ENCODE measurements around the gene PPM1J.

The PPM1J gene

DNA sequence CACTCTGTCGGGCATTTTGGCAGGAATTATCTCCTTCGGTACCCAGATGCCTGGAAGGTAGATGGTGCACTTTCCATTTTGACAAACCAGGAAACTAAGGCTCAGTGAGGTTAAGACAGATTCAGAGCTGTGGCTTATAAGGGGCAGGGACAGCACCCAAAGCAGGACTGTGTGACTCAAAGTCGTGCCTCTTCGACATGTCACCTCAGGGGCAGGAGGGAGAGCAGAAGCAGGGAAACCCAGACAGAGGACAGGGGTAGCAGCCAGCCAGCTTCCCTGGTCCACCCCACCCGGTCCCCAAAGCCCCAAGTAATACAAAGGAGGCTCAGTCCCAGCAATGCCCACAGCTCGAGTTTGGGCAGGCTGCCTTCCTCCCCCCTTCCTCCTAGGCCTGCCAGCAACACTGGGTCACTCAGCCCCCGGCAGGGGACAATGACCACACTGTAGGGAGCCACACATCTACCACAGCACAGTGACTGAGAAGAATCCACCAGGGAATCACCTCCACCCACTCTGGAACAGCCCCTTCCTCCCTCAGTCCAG is 10.7 kb downstream of the PPM1J start:
- no peak for DNase-seq (ENCODE audit: low spot score)

- no peak for DNase-seq (ENCODE audit: low spot score)
Measured at GRCh38 chr1:112703706-112704105, 11.4 kb downstream of the PPM1J start.

DNA sequence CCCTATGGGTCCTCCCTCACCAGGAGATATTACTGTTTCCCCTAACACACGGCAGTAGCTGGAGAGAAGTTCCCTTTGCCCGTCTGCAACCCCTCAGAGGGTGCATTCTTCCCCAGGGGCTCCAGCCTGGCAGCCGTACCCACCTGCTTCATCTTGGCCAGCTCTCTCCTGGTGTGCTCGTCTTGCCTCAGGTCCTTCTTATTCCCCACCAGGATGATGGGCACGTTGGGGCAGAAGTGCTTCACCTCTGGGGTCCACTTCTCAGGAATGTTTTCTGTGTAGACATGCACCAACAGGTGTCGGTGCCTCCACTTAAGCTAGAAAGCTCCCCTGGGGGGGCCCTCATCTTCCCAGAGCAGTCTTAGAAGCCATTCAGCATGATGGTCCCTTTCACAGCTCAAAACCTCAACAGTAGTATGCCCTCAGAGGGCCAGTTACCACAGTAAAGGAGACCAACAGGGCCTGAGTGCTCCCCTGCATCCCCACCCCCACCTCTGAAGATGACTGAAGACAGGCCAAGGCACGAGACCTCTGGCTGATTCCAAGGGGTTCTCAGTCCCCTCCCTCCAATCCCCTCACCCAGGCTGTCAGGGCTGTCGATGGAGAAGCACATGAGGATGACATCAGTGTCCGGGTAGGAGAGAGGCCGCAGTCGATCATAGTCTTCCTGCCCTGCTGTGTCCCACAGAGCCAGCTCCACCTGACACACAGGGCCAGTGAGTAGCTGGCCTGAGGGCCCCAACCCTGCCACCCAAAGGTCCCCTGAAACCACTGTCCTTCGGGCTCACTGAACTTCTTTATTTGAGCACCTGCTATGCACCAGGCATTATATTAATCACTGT is 12.5 kb downstream of the PPM1J start:
- DNase-seq (ENCODE audit: low spot score): no peak

DNA sequence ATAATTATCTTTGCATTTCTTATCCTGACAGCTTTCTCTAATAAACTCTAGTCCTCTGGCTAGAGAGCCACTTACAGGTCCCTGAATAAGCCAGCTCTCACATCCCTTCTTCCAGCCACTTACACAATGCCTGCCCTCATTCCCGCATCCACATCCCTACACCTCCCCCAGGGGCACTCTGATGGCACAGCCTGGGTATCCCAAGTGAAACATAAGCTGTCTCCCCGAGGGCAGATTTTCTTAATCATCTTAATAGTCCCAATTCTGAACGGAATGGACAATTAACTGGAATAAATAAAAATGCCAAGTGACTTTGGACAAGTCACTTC is 13.1 kb downstream of the PPM1J start:
- no peak for DNase-seq (ENCODE audit: low spot score)

DNA sequence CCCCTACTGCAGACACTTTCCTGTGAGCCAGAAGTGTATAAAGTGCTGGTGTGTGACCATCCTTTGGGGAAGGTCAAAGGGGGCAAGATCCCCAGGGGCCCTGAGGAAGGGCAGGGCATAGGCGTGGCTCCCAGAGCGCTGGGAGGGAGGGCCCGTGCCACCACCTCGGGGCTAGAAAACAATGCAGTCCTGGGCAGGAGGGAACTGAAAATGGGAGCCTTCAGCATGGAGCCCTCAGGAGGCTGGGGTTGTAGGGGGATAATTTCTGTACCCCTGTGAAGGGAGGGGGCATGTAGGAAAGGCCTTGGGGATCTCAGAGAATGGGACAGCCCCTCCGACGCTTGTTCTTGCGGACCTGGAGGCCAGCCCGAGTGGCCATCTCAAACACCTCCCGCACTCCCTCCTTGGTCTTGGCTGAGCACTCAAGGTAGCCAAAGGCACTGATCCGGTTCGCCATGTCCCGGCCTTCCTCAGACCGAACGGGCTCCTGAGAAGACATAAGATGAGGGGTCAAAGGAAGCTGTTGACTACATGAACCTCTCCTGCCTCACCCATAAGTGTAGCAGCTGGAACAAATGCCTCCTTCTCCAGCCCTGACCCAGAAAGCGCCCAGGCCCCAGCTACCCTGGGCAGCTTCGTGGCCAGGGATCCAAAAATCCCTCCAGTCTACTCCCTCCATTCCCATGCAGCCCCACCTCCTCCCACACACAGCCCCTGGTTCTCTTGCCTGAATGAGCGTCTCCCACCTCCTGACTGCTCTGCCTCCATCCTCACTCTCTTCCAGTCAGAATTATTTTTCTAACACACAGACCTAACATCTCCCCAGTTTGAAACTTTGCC is 13.7 kb downstream of the PPM1J start:
- DNase-seq (ENCODE audit: low spot score): no peak

- DNase-seq (ENCODE audit: low spot score): peak; percentile 98
Measured at GRCh38 chr1:112700290-112701226, 14.6 kb downstream of the PPM1J start.

GRCh38 chr1:112699425-112700144 is 15.5 kb downstream of the PPM1J start:
- no peak for DNase-seq (ENCODE audit: low spot score)

GRCh38 chr1:112698366-112699310 is 16.5 kb downstream of the PPM1J start:
- DNase-seq (ENCODE audit: low spot score): no peak

GRCh38 chr1:112697781-112698201 is 17.3 kb downstream of the PPM1J start:
- DNase-seq (ENCODE audit: low spot score): no peak

DNA sequence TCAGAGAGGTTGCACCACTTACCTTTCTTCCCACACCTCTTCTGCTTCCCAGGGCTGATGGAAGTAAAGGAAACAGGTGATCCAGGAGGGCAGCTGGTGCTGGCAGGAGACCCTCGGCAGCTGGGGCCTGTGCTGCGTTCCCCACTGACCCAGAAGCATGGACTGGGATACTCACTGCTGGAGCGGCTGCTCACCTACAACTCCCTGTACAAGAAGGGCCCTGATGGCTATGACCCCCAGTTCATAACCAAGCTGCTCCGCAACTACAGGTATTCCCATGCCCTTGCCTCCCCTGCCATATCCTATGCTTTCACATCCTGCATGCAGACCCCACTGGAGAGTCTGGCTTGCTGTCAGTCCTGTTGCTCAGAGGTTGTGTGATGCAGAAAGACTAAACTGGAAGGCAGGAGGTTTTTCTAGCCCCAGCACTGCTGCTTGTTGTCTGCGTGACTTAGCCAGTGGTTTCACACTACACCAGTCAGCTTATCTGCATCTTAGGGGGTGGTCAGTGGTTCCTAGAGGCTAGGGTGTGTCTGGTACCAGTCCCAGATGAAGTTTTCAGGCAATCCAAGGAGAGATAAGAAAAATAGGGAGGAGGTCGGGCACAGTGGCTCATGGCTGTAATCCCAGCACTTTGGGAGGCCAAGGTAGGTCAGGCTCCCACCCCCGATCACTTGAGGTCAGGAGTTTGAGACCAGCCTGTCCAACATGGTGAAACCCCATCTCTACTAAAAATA is 18.4 kb downstream of the PPM1J start:
- DNase-seq (ENCODE audit: low spot score): no peak

GRCh38 chr1:112695276-112695675 is 19.9 kb downstream of the PPM1J start:
- DNase-seq (ENCODE audit: low spot score): no peak

- no peak for DNase-seq (ENCODE audit: low spot score)
Measured at GRCh38 chr1:112694363-112694929, 20.7 kb downstream of the PPM1J start.

GRCh38 chr1:112693821-112694220 is 21.3 kb downstream of the PPM1J start:
- DNase-seq (ENCODE audit: low spot score): no peak

DNA sequence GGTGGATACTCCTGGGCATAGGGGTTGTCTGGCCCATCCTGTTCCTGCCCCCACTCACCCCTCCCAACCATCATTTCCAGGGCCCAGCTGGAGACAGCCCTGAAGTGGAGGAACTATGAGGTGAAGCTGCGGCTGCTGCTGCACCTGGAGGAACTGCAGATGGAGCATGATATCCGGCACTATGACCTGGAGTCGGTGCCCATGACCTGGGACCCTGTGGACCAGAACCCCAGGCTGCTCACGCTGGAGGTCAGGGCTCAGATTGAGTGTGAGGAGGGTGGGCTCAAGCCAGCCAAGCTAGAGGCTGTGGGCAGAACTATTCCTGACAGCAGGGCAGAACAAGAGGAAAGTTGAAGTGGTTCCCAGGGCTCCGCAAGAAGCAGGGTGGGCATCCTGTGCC is 22.5 kb downstream of the PPM1J start:
- DNase-seq (ENCODE audit: low spot score): no peak

DNA sequence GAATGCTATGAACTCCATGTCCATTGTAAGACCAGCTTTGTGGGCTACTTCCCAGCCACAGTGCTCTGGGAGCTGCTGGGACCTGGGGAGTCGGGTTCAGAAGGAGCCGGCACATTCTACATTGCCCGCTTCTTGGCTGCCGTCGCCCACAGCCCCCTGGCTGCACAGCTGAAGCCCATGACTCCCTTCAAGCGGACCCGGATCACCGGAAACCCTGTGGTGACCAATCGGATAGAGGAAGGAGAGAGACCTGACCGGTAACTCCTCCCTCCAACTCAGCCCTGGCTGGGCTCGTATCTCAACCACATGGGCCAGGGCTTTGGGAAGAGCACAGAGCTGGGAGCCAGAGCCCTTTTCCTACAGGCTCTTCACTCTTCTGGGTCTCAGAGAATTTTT is 25.3 kb downstream of the PPM1J start:
- no peak for DNase-seq (ENCODE audit: low spot score)

DNA sequence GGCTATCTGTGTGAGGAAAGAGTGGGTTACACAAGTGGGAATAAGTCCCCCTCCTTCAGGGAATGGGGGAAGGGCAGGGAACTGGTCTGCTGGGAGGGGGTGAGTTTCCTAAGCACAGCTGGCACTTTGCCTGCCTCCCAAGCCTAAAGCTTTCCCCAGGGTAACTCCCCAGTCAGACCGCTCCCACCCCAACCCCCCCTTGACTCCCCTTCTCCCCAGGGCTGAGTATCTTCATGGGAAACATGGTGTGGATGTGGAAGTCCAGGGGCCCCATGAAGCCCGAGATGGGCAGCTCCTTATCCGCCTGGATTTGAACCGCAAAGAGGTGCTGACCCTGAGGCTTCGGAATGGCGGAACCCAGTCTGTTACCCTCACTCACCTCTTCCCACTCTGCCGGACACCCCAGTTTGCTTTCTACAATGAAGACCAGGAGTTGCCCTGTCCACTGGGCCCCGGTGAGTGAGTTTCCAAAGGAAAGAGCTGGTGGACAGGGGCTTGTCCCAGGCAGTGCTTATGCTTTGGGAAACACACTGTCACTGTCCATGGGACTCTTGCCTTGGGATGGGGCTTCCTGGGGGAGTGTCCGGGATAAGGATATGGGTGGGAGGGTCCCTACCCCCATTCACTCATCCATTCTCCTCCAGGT is 25.8 kb downstream of the PPM1J start:
- DNase-seq (ENCODE audit: low spot score): no peak

- DNase-seq (ENCODE audit: low spot score): no peak
Measured at GRCh38 chr1:112688781-112689193, 26.3 kb downstream of the PPM1J start.

- no peak for DNase-seq (ENCODE audit: low spot score)
Measured at GRCh38 chr1:112687785-112688496, 27.2 kb downstream of the PPM1J start.
